LoVo (cell line): Measurements from ENCODE around the gene C2.
"Not testable (repeated sequence)": the region's sequence is repeated elsewhere in the genome, so short reads cannot be mapped to it uniquely, and the experiment has no call there.

Experiments used
- DNase-seq: peaks from one replicate; pipeline ENCODE4 v3.0.0-alpha.2; 2016; ENCODE audit warnings: low spot score

C2 gene

DNA sequence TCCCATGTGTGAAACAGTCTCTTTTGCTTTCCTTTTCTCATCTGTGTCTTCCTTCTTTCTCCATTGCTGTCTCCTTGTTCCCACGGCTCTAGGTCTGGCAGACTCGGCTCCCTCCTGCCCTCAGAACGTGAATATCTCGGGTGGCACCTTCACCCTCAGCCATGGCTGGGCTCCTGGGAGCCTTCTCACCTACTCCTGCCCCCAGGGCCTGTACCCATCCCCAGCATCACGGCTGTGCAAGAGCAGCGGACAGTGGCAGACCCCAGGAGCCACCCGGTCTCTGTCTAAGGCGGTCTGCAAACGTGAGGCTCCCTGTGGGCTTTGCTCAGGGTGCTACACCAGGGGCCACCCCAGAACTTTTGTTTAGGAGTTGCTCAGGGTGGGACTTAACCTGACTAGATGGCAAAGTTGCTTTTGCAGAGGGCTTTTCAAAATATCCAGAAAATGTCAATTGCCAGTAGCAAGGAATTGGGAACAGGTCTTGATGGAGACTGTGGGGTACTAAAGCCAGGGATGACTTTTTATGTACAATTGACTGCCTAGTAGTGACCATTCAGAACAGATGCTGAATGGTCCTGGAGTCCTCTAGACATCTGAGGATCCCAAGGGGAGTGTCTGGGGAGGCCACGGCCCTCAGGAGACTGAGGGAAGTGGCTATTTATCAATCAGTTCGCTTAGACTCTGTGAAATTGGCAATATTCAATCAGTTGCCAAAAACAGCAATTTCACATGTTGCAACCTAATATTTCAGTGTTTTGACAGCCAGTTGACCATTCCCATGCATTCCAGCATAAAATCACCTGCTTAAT is 550 bp downstream of the C2 start:
- no peak for DNase-seq

DNA sequence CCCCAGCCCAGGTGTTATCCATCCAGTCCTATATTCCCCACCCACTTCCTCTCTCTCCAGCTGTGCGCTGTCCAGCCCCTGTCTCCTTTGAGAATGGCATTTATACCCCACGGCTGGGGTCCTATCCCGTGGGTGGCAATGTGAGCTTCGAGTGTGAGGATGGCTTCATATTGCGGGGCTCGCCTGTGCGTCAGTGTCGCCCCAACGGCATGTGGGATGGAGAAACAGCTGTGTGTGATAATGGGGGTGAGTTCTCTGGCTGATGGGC is 1.1 kb downstream of the C2 start:
- DNase-seq, result no peak

GRCh38 chr6:31930962-31931361 is 3.4 kb downstream of the C2 start:
- DNase-seq, result no peak

DNA sequence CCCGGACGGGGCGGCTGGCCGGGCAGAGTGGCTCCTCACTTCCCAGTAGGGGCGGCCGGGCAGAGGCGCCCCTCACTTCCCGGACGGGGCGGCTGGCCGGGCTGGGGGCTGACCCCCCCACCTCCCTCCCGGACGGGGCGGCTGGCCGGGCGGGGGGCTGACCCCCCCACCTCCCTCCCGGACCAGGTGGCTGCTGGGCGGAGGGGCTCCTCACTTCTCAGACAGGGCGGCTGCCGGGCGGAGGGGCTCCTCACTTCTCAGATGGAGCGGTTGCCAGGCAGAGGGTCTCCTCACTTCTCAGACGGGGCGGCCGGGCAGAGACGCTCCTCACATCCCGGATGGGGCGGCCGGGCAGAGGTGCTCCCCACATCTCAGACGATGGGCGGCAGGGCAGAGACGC is 4.6 kb downstream of the C2 start:
- not testable (repeated sequence) for DNase-seq

DNA sequence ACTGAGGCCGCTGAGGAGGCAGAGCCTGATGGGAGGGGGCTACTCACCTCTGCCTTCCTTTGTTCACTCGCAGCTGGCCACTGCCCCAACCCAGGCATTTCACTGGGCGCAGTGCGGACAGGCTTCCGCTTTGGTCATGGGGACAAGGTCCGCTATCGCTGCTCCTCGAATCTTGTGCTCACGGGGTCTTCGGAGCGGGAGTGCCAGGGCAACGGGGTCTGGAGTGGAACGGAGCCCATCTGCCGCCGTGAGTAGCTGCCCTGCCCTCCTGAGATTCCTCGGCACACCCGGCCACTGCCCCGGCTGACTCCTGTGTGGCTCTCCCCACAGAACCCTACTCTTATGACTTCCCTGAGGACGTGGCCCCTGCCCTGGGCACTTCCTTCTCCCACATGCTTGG is 6.0 kb downstream of the C2 start:
- no peak for DNase-seq

- no peak for DNase-seq
These were observed 7.5 kb downstream of the C2 start for GRCh38 chr6:31935021-31935420.

DNA sequence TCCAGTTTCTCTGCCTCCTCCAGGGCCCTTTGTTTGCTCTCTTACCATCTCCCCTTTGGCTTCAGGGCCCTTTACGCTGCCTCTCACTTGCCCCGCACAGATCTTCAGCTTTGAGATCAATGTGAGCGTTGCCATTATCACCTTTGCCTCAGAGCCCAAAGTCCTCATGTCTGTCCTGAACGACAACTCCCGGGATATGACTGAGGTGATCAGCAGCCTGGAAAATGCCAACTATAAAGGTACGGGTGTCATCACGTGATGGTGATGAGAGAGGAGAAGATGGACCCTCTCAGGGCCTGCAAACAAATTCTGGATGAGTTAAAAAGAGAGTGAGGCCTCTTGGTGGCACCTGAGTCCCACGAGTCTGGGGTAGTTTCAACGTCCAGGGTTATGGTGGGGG is 8.3 kb downstream of the C2 start:
- DNase-seq, result no peak

DNA sequence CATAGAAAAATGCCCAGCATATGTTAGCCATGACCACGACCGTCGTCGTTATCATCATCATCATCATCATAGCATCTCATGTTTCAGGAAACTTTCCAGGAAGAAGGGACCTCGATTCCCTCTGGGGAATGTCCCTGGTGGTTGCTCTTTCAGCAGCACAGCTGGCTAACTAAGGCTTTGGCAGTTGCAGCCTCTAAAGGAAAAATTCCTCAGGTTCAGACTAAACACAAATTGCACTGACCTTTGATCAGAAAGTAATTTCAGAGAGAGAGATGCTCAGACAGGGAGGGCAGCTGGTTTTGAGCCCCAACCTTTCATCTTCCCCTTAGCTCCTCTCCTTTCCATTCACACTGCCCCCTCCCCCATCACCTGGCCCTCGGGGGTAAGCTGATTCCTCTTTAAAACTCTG is 12.7 kb downstream of the C2 start:
- no peak for DNase-seq

- no peak for DNase-seq
These were observed 16.2 kb downstream of the C2 start for GRCh38 chr6:31943742-31944141.

GRCh38 chr6:31945154-31945506 is 17.6 kb downstream of the C2 start:
- no peak for DNase-seq

- DNase-seq, result peak; percentile 58
These were observed 18.2 kb downstream of the C2 start, which contains the start of gene CFB for GRCh38 chr6:31945507-31946369. Gene CFB (plus strand): TSS chr6:31946095. CDS start chr6:31946222, 127 bp downstream.

DNA sequence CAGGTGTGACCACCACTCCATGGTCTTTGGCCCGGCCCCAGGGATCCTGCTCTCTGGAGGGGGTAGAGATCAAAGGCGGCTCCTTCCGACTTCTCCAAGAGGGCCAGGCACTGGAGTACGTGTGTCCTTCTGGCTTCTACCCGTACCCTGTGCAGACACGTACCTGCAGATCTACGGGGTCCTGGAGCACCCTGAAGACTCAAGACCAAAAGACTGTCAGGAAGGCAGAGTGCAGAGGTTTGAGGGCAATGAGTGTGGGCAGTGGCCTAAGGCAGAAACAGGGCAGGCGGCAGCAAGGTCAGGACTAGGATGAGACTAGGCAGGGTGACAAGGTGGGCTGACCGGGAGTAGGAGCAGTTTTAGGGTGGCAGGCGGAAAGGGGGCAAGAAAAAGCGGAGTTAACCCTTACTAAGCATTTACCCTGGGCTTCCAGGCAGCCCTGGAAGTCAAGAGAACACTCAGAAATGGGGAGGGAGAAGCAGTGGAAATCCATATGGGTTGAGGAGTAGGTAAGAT is 18.9 kb downstream of the C2 start:
- DNase-seq, result no peak

DNA sequence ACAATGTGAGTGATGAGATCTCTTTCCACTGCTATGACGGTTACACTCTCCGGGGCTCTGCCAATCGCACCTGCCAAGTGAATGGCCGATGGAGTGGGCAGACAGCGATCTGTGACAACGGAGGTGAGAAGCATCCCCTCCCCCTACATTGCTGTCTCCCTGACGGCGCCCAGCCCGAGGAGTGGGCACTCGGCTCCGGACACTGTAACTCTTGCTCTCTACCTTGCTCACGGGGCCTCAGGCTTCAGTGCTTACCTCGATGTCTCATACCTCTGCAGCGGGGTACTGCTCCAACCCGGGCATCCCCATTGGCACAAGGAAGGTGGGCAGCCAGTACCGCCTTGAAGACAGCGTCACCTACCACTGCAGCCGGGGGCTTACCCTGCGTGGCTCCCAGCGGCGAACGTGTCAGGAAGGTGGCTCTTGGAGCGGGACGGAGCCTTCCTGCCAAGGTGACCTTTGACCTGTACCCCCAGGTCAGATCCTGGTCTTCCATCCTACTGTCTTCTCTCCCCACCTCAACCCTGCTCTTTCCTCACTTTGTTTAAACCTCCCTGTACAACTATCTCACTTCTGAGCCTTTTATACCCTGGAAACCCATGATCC is 19.7 kb downstream of the C2 start:
- DNase-seq, result no peak

- DNase-seq, result no peak
These were observed 20.3 kb downstream of the C2 start for GRCh38 chr6:31947864-31948263.

GRCh38 chr6:31948306-31948705 is 20.8 kb downstream of the C2 start:
- DNase-seq, result no peak

DNA sequence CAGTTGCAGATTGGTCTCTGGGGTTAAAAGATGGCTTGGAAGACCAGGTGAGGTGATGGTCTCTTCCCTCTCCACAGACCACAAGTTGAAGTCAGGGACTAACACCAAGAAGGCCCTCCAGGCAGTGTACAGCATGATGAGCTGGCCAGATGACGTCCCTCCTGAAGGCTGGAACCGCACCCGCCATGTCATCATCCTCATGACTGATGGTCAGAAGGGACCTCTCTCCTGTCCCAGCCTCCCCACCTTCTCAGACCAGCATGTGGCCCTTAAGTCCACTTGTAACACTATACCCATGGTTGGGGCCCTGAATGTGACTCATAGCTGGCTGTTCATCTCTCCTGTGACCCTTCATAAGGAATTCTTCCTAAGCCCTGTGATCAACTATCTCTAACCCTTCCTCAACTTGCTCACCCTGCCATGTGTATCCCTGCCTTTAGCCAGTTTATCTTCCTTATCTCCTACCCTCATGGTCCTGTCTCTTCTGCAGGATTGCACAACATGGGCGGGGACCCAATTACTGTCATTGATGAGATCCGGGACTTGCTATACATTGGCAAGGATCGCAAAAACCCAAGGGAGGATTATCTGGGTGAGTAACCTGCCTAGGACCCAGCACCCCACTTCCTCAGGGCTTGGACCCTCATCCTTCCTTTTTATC is 21.4 kb downstream of the C2 start:
- DNase-seq, result no peak

- DNase-seq, result no peak
These were observed 22.5 kb downstream of the C2 start for GRCh38 chr6:31949926-31950548.

GRCh38 chr6:31952140-31952805 is 24.8 kb downstream of the C2 start:
- no peak for DNase-seq

DNA sequence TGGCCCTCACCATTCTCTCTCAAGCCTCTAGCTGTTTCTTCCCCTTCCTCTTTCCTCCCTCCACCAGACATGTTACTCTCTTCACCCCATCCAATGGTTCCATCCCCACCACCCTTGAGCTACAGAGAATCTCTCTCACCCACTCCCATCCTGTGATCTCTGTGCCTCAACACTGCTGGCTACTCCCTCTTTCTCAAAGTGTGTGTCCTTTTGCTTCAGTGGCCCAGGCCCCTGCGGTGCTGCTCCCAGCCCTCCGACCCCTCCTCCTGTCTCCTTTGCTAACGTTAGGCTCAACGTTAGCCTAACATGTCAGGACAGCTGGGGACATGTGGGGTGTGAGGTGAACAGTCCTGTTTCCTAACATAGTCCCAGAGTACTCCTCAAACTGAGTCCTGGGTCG is 25.4 kb downstream of the C2 start:
- no peak for DNase-seq

GRCh38 chr6:31954511-31954910 is 27.0 kb downstream of the C2 start:
- no peak for DNase-seq

- DNase-seq, result no peak
These were observed 29.3 kb downstream of the C2 start for GRCh38 chr6:31956796-31957195.

DNA sequence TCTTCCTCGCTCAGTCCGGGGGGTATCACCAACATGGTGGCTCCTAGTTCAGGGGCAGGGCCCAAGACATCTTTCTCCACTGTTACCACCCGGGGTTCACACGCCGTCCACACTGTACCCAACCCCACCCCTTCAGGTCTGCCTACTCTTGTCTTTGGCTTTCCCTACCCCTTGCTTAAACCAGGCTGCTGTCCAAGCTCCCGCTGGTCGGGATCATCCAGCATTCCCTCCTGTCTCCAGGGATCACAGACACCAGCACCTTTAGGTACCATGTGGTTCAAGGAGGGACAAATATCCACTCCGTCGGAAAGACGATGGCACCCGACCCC is 30.9 kb downstream of the C2 start:
- DNase-seq, result no peak
